Stimulated activated CD8-positive, alpha-beta memory T cell treated with anti-CD3 and anti-CD28 coated beads, Interleukin-7, amount 100 ng/mL, for 24 hours (primary cell): ENCODE results near the gene MIA.
"Not testable (repeated sequence)": the region's sequence is repeated elsewhere in the genome, so short reads cannot be mapped to it uniquely, and the experiment has no call there.

ENCODE experiments used
- DNase-seq: peaks from one replicate; pipeline ENCODE4 v3.0.0-alpha.2; 2020; ENCODE audit warnings: low read depth

Gene MIA

DNA sequence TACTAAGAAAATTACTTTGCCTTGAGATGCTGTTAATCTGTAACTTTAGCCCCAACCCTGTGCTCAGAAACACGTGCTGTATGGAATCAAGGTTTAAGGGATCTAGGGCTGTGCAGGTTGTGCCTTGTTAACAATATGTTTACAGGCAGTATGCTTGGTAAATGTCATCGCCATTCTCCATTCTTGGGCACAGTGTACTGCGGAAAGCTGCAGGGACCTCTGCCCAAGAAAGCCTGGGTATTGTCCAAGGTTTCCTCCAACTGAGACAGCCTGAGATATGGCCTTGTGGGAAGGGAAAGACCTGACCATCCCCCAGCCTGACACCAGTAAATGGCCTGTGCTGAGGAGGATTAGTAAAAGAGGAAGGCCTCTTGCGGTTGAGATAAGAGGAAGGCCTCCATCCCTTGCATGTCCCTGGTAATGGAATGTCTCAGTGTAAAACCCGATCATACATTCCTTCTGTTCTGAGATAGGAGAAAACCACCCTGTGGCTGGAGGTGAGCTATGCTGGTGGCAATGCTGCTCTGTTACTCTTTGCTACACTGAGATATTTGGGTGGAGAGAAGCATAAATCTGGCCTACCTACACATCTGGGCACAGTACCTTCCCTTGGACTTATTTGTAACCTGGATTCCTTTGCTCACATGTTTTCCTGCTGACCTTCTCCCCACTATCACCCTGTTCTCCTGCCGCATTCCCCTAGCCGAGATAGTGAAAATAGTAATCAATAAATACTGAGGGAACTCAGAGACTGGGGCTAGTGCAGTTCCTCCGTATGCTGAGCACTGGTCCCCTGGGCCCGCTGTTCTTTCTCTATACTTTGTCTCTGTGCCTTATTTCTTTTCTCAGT, 47.6 kb downstream of the MIA start:
- not testable (repeated sequence) for DNase-seq

DNA sequence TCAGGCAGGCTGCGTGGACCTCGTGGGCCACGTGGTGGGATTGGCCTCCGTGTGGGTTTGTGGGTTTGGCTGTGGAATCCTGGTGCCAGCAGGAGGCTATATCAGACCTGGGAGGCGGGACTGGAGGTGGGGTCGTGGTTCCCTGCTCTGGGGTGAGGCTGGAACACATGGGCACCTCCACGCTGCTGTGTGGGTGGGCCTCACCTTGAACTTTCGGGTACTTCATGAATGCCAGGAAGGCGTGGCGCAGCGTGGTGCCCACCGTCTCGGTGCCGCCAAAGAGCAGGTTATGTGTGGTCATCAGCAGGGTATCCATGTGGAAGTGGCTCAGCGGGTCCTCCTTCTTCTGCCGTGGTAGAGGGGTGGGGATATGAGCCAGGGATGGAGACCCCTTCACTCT, 49.6 kb downstream of the MIA start:
- DNase-seq, result not testable (repeated sequence)

- not testable (repeated sequence) for DNase-seq
Measured at GRCh38 chr19:40825460-40826095, 50.3 kb downstream of the MIA start.

DNA sequence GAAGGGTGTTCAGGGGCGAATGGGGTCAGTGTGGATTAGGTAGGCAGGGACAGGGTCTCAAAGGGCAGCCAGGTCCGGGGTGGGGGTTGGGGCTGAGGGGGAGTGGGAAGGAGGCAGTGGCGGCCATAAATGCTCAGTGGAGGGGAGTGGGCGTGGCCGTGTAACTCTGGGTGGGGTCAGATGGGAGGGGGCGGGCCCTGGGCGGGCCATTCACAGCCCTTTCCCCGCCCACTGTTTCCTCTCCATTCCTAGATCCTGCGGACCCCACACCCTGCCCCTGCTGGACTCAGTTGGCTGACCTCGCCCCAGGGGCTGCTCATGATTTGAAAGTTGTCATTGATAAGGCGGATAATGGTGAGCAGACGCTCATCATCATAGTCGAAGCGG, 51.0 kb downstream of the MIA start:
- not testable (repeated sequence) for DNase-seq

- DNase-seq, result not testable (repeated sequence)
Measured at GRCh38 chr19:40826699-40827385, 51.5 kb downstream of the MIA start.
